HEK293T (cell line): ENCODE data around the gene ALG12.

ENCODE experiments used
- BHLHE40 ChIP-seq: fragments of 450-650 bp; IDR thresholded peaks from 2 replicates; pipeline ENCODE4 v1.6.1; 2016; ENCODE audit warnings: mild to moderate bottlenecking, moderate library complexity, borderline replicate concordance
- ELF4 ChIP-seq: fragments of 450-650 bp; IDR thresholded peaks from 2 replicates; pipeline ENCODE4 v1.6.1; 2017; ENCODE audit warnings: antibody characterized with exemption
- FOXA1 ChIP-seq: fragments of 450-650 bp; IDR thresholded peaks from 2 replicates; pipeline ENCODE4 v1.6.1; 2016; ENCODE audit warnings: mild to moderate bottlenecking
- L3MBTL2 ChIP-seq: fragments of 450-650 bp; conservative IDR thresholded peaks from 2 replicates; pipeline ENCODE4 v1.6.1; 2016; ENCODE audit warnings: mild to moderate bottlenecking
- TARDBP ChIP-seq: fragments of 450-650 bp; IDR thresholded peaks from 2 replicates; pipeline ENCODE4 v1.6.1; 2016

GRCh38 chr22:49930596-49931412 is 12.6 kb upstream of the ALG12 start:
- TF ChIP-seq ELF4 (no peak), TARDBP (no peak), BHLHE40 (no peak), L3MBTL2 (no peak), FOXA1 (no peak)
